NCI-H2029 (cell line): ENCODE results near the gene OSBPL7.
A peak's percentile ranks its signal among the peaks of the same experiment; 100 is the strongest.

Source experiments
- DNase-seq: peaks from one replicate; lab custom pipeline; 2025; lab: John Stamatoyannopoulos, UW

The OSBPL7 gene, protein sequence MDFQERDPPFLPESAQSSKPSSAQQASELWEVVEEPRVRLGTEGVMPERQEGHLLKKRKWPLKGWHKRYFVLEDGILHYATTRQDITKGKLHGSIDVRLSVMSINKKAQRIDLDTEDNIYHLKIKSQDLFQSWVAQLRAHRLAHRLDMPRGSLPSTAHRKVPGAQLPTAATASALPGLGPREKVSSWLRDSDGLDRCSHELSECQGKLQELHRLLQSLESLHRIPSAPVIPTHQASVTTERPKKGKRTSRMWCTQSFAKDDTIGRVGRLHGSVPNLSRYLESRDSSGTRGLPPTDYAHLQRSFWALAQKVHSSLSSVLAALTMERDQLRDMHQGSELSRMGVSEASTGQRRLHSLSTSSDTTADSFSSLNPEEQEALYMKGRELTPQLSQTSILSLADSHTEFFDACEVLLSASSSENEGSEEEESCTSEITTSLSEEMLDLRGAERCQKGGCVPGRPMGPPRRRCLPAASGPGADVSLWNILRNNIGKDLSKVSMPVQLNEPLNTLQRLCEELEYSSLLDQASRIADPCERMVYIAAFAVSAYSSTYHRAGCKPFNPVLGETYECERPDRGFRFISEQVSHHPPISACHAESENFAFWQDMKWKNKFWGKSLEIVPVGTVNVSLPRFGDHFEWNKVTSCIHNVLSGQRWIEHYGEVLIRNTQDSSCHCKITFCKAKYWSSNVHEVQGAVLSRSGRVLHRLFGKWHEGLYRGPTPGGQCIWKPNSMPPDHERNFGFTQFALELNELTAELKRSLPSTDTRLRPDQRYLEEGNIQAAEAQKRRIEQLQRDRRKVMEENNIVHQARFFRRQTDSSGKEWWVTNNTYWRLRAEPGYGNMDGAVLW

DNA sequence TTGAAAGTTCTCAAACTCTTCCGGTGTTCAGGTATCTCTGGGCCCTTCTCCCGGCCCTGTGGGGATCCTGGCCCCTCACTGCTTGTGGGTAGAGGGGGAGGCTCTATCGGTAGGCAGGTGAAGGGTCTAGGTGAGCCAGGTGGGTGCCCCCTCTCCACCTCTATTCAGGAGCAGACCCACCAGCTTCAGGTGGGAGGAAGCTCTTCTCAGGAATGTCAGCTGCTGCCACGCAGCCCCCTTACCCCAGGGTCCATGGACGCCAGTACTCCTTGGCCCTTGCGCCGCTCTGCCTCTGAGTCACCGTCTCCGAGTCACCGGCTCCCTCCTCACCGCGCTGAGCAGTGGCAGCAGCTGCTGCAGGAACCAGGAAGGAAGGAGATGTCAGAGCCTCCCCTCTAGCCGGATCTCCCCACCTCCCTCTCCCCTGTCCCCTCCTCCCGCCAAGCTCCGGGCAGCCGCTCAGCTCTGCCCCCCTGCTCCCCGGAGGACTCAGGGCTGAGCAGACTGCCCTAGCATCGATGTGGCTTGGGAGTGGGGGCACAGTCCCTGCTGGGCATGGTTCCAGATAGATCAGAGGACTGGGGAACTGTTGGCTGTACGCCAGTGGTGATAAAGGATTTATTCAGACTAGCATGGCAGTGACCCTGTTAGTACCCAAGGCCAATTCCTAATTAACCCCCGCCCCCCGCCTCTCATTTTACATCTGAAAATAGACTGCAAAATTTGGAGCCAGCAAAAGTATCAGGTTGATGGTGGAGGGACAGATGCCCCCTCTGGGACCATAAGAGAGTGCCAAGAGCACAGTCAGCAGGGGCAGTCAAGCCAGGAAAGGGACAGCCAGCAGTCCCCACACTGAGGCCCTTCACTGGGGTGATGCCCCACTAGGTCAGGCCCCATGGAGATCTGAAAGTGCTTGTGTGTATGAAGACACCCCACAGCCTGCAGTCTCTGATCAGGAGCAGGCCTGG, at the start of gene OSBPL7:
Gene OSBPL7, minus strand, starts transcription at position 371 of the 968 bp plus-strand sequence. CDS start 1,516 bp downstream, outside the sequence.
- peak; percentile 47 for DNase-seq

- DNase-seq = no peak
These were observed 49.5 kb upstream of the OSBPL7 start for GRCh38 chr17:47871048-47871447.

- no peak for DNase-seq
These were observed 48.5 kb upstream of the OSBPL7 start for GRCh38 chr17:47870056-47870455.

DNA sequence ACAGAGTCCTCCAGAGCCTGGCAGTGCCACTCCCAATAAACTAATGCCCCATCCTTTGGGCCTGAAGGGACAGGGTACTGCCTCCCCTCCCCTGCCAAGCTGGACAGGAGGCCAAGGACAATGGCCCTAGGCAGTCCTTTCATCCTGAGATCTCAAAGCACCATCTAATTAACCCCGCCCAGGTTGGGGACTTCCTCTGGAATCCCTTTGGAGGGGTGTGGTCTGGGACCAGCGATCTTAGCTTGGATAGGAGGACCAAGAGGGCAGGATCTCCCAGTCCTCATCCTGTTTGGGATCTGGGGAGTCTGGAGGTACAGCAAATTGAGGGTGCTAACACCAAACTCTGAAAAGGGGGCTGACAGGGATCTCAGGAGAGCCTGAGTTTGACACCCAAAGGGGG, 47.5 kb upstream of the OSBPL7 start:
- DNase-seq = no peak

DNA sequence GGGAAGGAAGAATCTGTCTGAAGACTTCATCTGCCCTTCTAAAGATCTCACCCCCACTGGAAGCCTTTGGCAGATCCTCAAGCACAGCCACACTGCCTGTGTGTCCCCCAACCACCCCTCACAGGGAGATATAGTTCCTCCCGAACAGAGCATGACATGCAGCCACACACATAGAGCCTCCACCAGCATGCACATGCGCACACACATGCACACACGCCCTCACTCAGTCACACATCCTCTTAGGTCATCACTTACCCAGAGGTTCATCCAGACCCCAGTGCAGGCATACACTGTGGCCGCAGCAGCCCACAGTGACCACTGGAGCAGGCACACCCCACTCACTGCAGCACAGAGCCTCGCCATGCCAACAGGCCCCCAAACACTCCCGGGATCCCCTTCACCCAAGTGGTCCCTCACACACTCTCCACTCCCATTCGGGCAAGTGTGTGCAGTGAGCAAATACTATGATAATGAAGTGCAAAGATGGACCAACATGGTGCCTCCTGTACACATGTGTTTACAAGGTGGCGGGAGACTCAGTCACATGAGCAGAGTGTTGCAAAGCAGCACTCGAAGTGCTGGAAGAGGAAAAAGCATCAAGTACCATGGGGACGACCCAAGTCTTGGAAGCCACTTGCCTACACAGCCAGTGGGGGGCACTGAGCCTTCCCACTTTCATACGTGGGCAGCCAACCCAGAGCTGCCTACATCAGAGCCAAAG, 46.4 kb upstream of the OSBPL7 start:
- no peak for DNase-seq

- no peak for DNase-seq
These were observed 45.3 kb upstream of the OSBPL7 start for GRCh38 chr17:47866941-47867340.

GRCh38 chr17:47864791-47865216, 43.2 kb upstream of the OSBPL7 start:
- no peak for DNase-seq

- DNase-seq = peak; percentile 5
These were observed 41.2 kb upstream of the OSBPL7 start for GRCh38 chr17:47862621-47863440.

DNA sequence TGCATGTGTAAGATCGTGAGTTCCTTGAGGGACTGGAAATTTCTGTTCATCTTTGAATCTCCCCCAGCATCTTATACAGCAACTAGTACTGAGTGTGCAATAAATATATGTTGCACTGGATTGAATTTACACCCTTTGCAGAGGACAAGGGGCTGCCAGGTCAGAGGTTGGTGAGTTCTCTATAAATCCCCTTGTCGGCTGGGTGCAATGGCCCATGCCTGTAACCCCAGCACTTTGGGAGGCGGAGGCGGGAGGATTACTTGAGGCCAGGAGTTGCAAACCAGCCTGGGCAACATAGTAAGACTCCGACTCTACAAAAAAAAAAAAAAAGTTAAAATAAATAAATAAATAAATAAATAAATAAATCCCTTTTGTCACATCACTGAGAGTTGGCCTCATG, 38.8 kb upstream of the OSBPL7 start:
- no peak for DNase-seq

DNA sequence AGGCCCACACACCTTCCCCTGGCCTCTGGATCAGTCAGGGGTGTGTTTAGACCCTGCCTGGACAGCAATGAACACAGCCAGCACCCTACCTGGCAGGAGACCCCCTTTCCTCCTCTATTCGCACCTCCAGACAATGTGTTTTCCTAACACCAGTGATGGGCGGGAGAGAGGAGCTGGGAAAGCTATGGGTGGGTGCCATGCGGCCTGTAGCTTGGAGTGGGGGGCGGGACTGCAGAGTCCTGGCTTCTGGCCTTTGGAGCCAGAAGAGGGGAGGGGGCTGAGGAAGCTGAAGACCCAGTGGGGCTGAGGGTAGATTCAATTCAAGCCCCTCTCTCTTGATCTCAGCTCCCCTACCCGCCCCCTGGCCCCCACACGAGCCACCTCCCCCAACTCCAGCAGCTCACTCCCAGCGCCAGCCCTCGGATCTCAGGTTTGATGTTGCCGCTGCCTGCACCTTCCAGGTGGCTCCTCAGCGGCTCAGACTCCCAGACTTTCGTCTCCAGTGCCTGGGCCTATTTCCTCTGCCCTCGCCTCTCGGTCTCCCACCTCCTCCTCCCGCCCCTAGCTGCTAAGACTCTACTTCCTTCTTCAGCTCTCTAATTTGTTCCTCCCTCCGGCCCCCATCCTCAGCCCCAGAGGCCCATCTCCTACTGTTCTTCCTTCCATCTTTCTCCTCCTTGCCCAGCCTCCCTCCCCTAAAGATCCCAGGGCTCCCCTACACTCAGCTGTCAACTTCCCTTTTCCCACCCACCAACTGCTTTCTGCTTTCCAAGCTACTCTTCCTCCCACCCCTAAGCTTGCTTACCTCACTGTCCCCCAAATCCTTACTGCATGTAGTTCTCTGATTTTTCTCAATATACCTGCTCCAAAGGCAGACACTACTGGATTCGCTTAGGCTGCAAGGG, 36.2 kb upstream of the OSBPL7 start:
- no peak for DNase-seq

DNA sequence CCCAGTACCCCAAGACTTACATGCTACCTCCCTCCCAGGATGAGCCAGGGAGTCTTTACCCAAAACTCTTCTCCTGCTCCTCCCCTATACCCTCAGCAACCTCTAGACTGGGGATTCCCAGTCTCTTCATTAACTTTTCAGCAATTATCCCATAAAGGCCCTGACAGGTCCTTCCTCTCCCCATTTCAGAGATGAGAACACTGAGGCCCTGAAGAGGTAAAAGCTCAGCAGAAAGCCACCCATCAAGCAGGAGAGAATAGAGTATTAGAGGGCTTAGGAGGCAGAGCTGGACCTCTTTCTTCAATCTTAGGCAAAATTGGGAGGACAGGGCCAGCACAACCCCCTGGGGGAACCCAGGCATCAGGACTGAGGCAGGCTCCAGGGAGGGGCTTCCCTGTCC, 35.2 kb upstream of the OSBPL7 start:
- DNase-seq = no peak

DNA sequence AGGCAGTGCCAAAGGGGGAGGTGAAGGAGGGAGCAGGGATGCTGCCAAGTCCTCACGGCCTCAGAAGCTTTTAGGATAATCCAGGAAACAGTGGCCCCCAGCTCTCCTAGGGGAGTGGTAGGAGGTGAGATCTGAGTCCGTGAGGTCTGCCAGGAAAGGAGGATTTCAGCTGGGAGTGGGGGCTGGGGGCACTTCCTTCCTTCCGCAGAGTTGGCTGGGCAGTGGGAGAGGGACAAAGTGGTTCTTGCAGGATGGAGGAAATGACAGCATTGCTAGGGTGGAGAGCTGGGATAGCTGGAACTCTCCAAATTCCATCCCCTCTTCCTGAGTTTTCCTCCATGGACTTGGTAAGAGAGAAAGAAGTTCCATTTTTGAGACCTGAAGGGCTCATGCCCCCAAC, 34.1 kb upstream of the OSBPL7 start:
- DNase-seq = no peak

GRCh38 chr17:47853616-47854015, 32.0 kb upstream of the OSBPL7 start:
- no peak for DNase-seq

DNA sequence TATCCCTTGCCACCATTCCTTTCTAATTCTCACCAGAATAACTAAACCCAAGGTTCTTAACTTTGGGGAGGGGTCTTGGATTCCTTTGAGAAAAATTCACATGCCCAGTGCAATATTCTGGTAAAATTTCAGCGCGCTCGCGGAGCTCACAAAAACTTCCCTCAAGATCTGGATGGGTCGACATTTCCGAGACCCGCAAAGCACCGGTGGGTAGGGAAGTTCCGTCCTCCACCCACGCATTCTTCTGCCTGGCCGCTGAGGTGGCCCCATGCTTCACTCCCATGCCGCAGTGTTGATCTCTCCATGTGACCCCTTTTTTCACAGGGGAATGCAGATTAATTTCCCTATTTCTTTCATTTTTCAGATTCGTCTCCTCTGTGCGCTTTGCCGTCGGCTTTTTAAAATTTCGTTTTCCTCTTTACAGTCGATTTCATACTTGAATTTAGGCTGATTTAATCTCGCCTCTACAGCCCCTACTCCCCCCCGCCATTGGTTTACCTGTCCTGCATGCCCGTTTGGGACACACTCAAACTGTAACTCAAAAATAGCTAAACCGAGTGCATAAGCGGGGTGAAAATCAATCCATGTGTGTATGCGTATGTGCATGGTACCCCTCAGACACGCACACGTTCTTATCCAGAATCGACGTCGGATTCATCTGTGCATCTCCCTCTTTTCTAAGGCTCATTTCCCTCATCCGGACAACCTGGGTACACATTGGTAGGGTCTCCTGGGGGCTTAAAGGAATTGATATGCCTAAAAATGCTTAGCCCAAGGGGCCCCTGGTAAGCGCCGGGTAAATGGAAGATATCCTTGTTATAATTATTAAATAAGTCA, 30.7 kb upstream of the OSBPL7 start:
- DNase-seq = no peak

DNA sequence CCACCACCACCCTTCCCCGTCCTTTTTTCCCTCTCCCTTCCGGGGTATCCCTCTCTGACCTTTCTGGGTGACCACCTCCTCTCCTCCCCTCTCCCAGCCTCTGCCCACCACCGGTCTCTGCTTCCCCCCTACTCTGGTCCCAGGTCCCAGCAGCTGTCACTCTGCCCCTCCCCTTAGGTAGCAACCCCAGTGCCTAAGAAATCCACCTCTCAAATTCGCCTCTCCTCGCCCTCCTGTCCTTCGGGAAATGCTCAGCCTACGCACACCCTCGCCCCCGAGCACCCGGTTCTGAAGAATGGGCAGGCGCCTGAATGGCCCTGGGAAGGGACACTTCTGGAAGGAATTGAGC, 30.1 kb upstream of the OSBPL7 start:
- no peak for DNase-seq

GRCh38 chr17:47850692-47851573, 29.3 kb upstream of the OSBPL7 start, which contains the start of gene SP6:
Gene SP6 (minus strand): TSS chr17:47851163. CDS start chr17:47848429, 2,734 bp downstream.
- DNase-seq = peak; percentile 41

DNA sequence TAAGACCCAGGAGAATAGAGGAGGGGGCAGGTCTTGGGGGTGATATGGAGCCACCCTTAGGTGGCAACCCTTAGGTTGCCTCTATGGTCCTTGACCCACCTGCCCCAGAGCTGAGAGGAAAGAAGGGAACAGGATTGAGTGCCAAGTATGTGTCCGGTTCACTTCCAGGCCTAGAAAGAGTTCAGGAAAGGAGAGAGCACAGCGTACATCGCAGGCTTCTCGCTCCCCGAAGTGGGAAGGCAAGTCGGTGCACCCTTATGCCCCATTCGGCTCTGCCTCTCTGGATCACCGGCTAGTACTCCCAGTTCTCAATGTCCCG, 28.7 kb upstream of the OSBPL7 start:
- DNase-seq = no peak

DNA sequence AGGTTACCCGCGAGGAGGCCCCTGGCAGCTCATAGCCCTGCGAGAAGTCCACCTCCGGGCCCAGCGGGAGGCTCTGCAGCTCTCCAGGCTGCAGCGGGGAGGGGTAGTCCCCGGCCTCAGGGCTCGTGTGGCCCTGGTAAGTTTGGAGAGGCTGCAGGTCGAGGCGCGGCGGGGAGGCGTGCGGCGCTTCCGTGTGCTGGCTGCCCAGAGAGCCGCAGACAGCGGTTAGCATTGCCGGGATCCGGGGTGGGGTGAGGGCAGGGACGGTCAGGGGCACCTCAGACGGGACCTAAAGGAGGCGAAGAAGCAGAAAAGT, 26.6 kb upstream of the OSBPL7 start:
- DNase-seq = no peak
